Activated CD4-positive, alpha-beta T cell treated with anti-CD3 and anti-CD28 coated beads, Interleukin-2, amount 10 ng/mL, durations not matched to agents 24 days and 14 days (primary cell): ENCODE data around the gene TMSB4X. TPM values are rescaled to one million over a fixed set of nuclear protein-coding genes. Genes with fewer than 3 reads are reported as not detected.

Experiments
- DNase-seq: peaks from one replicate; pipeline ENCODE4 v3.0.0; 2022
- H3K27ac Mint-ChIP-seq: one replicate; pipeline ENCODE4 v1.8.0; 2022; ENCODE audit warnings: mild to moderate bottlenecking, mixed read lengths
- H3K27me3 Mint-ChIP-seq: one replicate; pipeline ENCODE4 v1.8.0; 2022; ENCODE audit warnings: mixed read lengths
- H3K36me3 Mint-ChIP-seq: one replicate; pipeline ENCODE4 v1.8.0; 2022; ENCODE audit warnings: low read depth, mild to moderate bottlenecking, mixed read lengths
- H3K4me1 Mint-ChIP-seq: one replicate; pipeline ENCODE4 v1.8.0; 2021; ENCODE audit warnings: mixed read lengths
- H3K4me3 Mint-ChIP-seq: one replicate; pipeline ENCODE4 v1.8.0; 2022; ENCODE audit warnings: mild to moderate bottlenecking, moderate library complexity, mixed read lengths
- H3K9me3 Mint-ChIP-seq: one replicate; pipeline ENCODE4 v1.8.0; 2021; ENCODE audit warnings: mixed read lengths
- intact Hi-C: fragments of 100-400 bp; cut with micrococcal nuclease; formaldehyde crosslinking; loops from one replicate; pipeline ENCODE4 v1.15.1; 2023
- total RNA-seq: library from RNA; stranded (reverse); gene quantifications from 2 replicates; pipeline ENCODE4 v1.2.3, GENCODE V29; 2022

Gene TMSB4X
- total RNA-seq, 1 donor from 2014 or later, result 5,263 TPM

DNA sequence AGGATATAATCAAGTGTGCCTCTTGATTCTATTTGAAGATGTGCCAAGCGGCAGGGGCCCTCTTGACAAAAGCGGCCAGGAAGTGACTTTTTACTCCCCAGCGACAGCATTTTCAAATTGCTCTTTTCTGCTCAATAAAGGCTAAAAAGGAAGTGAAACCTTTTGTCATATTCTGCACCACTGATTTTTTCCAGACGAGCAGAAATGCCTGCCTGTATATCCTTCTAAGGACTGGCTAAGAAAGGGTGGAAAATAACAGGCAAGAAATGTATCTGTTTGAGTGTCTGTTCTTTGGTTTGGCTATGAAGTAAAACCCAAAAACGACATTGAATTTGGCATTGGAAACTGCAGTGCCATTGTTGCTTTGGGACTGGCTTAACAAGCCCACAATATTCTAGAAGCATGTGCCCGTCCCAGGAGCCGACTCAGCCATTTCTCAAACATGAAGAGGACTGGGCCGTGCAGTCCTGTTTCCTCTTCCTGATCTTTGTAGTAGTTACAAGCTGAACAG, 25.4 kb downstream of the TMSB4X start:
- no peaks in the 10 kb centered on the region for H3K9me3 Mint-ChIP-seq
- H3K4me1 Mint-ChIP-seq, result peaks cover 55% of the 10 kb centered on the region
- H3K4me3 Mint-ChIP-seq, result peak overlapping the region; percentile 75
- intact Hi-C loops, result loop anchor here (1.0 to 5.0 kb wide), 4 partner anchors 76 to 487 kb away; no protein-coding TSS in a partner anchor
- no peaks in the 10 kb centered on the region for H3K27me3 Mint-ChIP-seq
- DNase-seq, result peak; percentile 78
- peak overlapping the region; percentile 95 for H3K27ac Mint-ChIP-seq
- no peaks in the 10 kb centered on the region for H3K36me3 Mint-ChIP-seq

DNA sequence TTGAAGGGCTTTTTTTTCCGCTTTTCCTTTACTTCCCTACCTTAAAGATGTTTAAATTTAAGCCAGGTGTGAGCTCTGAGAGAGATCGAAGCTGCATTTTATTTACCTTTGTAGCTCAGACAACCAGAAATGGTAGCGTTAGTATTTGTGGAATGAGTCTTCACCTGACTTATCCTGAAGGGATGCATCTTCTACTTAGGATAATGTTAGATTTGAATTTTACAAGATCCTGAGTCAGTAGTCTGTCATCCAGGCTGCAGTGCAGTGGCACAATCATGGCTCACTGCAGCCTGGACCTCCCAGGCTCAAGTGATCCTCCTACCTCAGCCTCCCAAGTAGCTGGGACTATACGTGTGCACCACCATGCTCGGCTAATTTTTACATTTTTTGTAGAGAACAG, 26.2 kb downstream of the TMSB4X start:
- Mint-ChIP-seq H3K4me3 (peak overlapping the region; percentile 60), H3K4me1 (peaks cover 56% of the 10 kb centered on the region)

DNA sequence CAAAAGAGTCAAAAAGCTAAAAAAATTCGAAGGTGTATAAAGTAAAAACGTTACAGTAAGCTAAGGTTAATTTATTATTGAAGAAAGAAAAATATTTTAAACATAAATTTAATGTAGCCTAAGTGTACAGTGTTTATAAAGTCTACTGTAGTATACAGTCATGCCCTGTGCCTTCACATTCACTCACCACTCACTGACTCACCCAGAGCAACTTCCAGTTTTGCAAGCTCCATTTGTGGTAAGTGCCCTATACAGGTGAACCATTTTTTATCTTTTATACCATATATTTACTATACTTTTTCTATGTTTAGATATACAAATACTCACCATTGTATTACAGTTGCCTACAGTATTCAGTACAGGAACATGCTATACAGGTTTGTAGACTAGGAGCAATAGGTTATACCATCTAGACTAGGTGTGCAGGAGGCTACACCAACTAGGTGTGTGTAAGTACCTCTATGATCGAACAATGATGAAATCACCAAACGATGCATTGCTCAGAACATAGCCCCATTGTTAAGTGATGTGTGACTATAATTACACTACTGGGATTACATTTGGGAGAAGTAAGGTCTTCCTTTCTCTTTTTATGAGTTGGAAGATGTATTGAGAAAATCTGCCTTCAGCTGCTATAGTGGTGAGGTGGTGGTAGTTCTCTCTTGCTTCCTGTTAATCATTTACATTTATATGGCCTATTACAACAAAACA, 27.2 kb downstream of the TMSB4X start:
- Mint-ChIP-seq H3K4me1 (peaks cover 52% of the 10 kb centered on the region), H3K27me3 (no peaks in the 10 kb centered on the region), H3K9me3 (no peaks in the 10 kb centered on the region), H3K27ac (peak overlapping the region; percentile 58), H3K4me3 (peak overlapping the region; percentile 44), H3K36me3 (no peaks in the 10 kb centered on the region)
- intact Hi-C loops, result loop anchor here (5.0 kb wide), 2 partner anchors 165 to 485 kb away; no protein-coding TSS in a partner anchor
- no peak for DNase-seq

More for the DNA sequence above, 26.2 kb downstream of the TMSB4X start:
- intact Hi-C loops, result loop anchor here (5.0 kb wide), 2 partner anchors 166 to 486 kb away; no protein-coding TSS in a partner anchor
- H3K9me3 Mint-ChIP-seq, result no peaks in the 10 kb centered on the region
- DNase-seq, result no peak
- H3K36me3 Mint-ChIP-seq, result no peaks in the 10 kb centered on the region
- H3K27me3 Mint-ChIP-seq, result no peaks in the 10 kb centered on the region
- peak overlapping the region; percentile 95 for H3K27ac Mint-ChIP-seq

DNA sequence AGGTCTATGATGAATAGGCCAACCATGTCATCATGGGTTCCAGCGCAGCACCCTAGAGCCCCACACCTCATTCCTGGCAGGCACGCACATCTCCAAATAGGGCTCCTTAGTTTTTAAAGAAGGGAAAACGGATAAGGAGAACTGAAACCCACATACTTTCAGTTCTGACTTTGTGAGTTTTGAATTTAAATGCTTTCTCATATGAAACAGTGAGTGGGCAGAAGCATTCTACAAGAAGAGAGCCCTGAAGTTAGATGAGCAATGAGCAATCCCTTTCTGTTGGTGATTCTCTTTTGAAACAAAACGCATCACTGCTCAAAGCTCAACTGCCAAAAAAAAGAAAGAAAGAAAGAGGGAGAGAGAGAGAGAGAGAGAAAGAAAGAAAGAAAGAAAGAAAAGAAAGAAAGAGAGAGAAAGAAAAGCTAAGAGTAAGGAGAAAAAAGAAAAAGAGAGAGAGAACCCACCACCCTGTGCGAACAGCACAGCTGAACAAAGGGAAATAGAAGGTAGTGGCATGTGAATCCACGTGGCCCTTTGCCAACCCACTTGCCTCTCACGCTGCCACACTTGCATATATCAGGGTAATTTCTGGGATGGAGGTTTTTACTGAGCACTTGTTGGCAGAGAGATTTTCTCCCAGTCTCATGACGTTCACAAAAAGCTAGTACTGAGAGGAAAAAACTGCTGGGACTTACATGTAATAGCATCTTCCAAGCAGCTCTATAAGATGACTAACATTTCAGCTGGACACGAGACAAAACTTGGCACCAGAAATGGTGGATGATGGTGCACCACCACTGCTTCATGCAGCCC, 31.0 kb downstream of the TMSB4X start:
- DNase-seq, result peak; percentile 66
- Mint-ChIP-seq H3K27ac (peak overlapping the region; percentile 100), H3K4me1 (peaks cover 50% of the 10 kb centered on the region), H3K27me3 (no peaks in the 10 kb centered on the region), H3K36me3 (no peaks in the 10 kb centered on the region), H3K9me3 (no peaks in the 10 kb centered on the region), H3K4me3 (peak overlapping the region; percentile 87)
- intact Hi-C loops, result loop anchor here (1.0 kb wide), 2 partner anchors 7 to 81 kb away; no protein-coding TSS in a partner anchor

DNA sequence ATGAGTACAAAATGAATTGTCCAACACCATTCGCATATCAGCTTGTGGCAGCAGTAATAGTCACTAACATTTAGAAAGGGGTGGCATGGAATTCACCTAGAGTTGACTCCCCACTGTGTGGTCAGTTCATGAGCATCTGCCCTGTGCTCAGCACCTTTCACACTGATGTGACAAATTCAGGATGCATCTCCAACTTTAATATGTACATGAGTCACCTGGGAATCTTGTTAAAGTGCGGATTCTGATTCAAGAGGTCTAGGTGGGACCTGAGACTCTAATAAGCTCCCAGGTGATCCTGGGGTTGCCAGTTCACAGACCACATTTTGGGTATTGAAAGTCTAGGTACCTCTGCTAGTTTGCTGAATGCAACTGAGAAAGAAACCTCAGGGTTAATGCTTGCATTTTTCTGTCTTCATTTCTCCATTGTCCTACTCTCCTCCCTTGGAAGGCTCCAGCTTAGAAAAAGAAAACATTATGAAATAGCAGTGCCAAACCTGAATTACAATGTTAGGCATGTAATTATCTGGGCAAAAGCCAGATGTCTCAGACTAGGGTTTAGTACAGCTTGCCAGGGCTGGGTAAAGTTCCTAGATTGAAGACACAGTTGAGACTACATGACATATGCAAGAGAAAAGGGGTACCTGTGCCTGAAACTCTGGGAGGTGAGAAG, 32.7 kb downstream of the TMSB4X start:
- intact Hi-C loops, result no loop called here
- Mint-ChIP-seq H3K27me3 (no peaks in the 10 kb centered on the region), H3K4me1 (peaks cover 47% of the 10 kb centered on the region), H3K27ac (peak overlapping the region; percentile 11), H3K9me3 (no peaks in the 10 kb centered on the region), H3K36me3 (no peaks in the 10 kb centered on the region), H3K4me3 (peak overlapping the region; percentile 5)
- no peak for DNase-seq

DNA sequence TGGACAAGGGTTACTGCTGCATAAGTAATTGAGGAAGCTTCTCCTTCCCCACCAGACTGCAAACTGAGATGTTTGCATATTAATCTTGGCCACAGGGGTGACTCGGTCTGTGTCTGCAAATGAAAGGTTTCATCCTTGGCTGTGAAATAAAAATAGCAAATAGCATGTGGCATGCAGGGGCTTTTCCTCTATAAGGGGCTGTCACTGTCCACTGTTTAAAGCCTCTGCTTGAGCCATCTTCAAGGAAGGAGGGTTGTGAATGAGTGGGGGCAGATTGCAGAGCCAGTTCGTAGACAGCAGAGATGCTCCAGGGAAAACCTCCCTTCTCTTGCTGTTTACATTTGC, 33.3 kb downstream of the TMSB4X start:
- H3K4me1 Mint-ChIP-seq, result peaks cover 48% of the 10 kb centered on the region
- H3K27ac Mint-ChIP-seq, result peak overlapping the region; percentile 69
- no peaks in the 10 kb centered on the region for H3K36me3 Mint-ChIP-seq
- intact Hi-C loops, result no loop called here
- no peak for DNase-seq
- H3K9me3 Mint-ChIP-seq, result no peaks in the 10 kb centered on the region
- H3K27me3 Mint-ChIP-seq, result no peaks in the 10 kb centered on the region
- no peak overlapping the region for H3K4me3 Mint-ChIP-seq

DNA sequence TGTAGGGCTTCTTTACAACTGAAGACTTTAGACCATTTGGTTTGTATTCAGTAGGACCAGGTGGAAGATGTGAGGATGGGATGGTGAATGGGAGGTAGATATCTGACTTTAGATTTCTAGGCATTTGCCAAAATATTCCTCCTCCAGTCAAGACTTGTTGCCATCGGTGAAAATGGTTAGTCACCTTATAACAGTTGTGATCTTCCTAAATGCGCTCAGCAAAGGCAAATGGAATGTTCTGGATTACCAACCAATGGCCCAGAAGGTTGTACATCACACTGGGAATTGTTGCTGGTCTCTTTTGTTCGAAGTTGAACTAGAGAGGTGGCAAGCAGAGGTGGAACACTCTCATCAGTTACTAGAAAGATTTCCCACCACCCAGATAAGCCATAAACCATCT, 33.9 kb downstream of the TMSB4X start:
- Mint-ChIP-seq H3K27me3 (no peaks in the 10 kb centered on the region), H3K27ac (no peak overlapping the region), H3K36me3 (no peaks in the 10 kb centered on the region), H3K4me3 (no peak overlapping the region), H3K4me1 (peaks cover 55% of the 10 kb centered on the region), H3K9me3 (no peaks in the 10 kb centered on the region)
- no peak for DNase-seq
- intact Hi-C loops, result no loop called here

DNA sequence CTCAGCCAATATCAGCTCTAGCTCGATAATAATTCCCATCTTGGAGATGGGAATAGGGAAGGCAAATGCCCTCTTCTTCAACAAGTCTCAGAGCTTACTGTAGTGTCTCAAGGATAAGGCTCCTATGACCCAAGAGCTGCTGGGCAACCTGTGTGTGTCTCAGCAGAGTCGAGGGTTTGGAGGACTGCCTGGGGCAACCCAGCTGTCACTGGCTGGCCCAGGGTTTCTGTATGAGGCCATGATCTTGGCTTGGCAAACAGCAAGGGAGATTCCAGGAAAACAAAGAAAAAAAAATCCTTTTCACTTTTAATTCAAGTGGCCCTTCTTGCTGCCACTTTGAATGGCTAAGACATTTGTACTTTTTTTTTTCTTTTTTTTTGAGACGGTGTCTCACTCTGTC, 34.4 kb downstream of the TMSB4X start:
- intact Hi-C loops, result no loop called here
- Mint-ChIP-seq H3K27me3 (no peaks in the 10 kb centered on the region), H3K4me1 (peaks cover 58% of the 10 kb centered on the region), H3K4me3 (no peak overlapping the region), H3K27ac (no peak overlapping the region), H3K9me3 (no peaks in the 10 kb centered on the region), H3K36me3 (no peaks in the 10 kb centered on the region)
- no peak for DNase-seq

DNA sequence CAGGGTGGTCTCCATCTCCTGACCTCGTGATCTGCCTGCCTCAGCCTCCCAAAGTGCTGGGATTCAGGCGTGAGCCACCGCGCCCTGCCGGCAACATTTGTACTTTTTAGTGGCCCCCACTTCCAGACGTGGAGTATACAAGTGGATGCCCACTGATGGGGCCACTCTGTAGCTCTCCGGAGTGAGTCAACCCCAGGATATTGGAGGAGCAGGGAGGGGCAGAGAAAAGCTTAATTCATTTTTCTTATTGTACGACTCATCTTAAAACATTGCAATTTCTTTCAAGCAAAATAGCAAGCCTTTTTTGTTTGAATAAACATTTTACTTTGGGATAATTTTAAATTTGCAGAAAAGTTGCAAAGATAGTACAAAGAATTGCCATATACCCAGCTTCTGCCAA, 34.9 kb downstream of the TMSB4X start:
- DNase-seq, result no peak
- intact Hi-C loops, result no loop called here
- no peaks in the 10 kb centered on the region for H3K9me3 Mint-ChIP-seq
- H3K4me3 Mint-ChIP-seq, result no peak overlapping the region
- no peaks in the 10 kb centered on the region for H3K27me3 Mint-ChIP-seq
- H3K4me1 Mint-ChIP-seq, result peaks cover 60% of the 10 kb centered on the region
- H3K27ac Mint-ChIP-seq, result no peak overlapping the region
- H3K36me3 Mint-ChIP-seq, result no peaks in the 10 kb centered on the region

DNA sequence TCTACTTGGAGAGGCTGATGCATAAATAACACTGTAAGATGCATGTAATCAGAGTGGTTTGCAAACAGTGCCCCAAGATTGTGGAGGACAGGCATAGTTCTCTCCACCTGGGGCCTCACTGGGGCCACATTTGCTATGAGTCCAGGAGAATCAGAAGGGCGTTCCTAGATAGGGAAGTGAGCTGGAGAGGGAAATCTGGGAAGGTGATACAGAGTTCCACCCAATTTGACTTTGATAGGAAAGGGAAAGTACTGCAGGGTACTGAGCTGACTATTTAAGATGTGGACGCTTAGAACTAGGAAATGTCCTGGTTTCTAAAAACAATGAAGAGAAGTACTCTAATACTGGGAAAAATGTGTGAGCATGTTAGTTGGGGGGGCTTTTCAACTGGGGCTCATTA, 35.6 kb downstream of the TMSB4X start:
- intact Hi-C loops, result no loop called here
- no peak for DNase-seq
- Mint-ChIP-seq H3K4me3 (no peak overlapping the region), H3K27me3 (no peaks in the 10 kb centered on the region), H3K4me1 (peaks cover 55% of the 10 kb centered on the region), H3K9me3 (no peaks in the 10 kb centered on the region), H3K27ac (no peak overlapping the region), H3K36me3 (no peaks in the 10 kb centered on the region)

DNA sequence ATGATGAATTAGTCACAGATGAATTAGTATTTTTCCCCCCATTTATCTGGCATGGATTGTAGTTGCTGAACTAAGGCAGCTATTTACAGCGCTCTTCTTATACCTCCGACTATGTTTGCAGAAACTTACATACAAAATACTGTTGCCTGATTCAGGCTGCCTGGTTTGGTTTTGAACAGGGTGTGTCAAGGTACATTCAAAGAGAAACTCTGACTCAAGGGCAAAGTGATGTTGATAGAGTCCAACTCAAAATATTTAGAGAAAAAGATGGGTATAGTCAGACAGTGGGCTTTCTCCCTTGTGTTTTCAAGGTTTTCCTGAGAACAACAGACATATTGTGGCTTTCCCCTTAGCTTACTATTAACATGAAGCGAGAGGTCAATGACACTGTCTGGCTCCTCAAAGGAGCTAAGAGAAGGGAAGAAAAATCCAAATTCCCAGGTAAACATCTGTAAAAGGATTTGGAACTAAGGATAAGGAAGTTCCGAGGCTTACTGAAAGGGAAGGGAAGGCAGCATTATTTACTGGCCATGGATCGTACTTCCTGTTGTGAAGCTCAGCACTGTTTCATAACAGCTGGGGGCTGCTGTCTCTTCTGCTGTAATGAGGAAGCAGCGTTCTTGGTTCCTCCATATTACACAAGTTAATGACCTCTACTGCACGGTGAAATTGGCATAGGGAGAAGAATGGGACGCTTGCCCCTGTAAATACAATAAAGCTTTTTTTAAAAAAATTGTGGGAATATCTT, 38.6 kb downstream of the TMSB4X start:
- no peaks in the 10 kb centered on the region for H3K27me3 Mint-ChIP-seq
- DNase-seq, result peak; percentile 69

DNA sequence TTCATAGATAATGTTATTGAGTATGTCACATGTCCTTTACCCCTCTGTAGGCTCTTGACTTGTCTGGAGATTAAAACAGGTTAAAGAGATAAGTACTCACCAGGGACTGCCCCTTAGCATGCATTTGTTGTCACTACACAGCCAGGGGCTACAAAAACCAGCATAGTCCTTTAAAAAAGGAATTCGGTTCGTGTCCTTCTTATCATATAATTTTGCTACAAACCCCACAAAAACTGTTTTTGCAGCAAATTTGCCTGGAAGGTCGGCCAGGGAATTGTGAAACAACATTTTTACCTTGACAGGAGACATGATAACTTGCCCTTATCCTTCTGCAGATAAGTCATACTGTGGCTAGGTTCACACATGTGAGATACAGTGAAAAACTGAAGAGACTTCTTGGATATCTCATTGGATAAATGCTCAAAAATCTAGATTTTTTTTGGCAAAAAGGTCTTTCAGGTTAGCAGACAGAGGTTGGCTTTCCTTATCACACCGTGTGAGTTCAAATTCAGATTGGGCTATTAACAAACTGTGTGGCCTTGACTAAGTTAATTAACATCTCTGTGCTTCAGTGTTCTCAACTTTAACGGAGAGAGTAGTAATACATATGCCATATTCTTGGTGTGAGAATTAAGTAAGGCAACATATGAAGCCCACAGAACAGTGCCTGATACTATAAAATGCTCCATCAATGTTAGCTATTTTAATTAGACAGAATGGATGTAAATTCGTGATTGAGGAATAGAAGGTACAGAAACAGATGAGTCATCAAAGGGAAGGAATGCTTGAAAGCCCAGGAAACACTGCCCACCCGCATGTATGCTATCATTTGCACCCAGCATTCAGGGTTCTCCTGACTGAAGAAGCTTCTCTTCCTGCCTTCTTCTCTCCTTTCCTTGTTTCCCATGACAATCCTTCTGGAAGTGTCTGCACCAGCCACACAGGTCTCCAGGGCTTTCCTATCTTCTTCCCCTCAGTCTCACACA, 39.5 kb downstream of the TMSB4X start:
- Mint-ChIP-seq H3K36me3 (no peaks in the 10 kb centered on the region), H3K27me3 (no peaks in the 10 kb centered on the region), H3K4me3 (peak overlapping the region; percentile 51), H3K27ac (peak overlapping the region; percentile 89), H3K4me1 (peaks cover 44% of the 10 kb centered on the region), H3K9me3 (no peaks in the 10 kb centered on the region)
- DNase-seq, result no peak
- intact Hi-C loops, result loop anchor here (1.0 kb wide), 1 partner anchor 37 kb away; no protein-coding TSS in a partner anchor

More for the DNA sequence above, 38.6 kb downstream of the TMSB4X start:
- Mint-ChIP-seq H3K4me1 (peaks cover 49% of the 10 kb centered on the region), H3K36me3 (no peaks in the 10 kb centered on the region), H3K27ac (peak overlapping the region; percentile 89), H3K4me3 (peak overlapping the region; percentile 51), H3K9me3 (no peaks in the 10 kb centered on the region)
- intact Hi-C loops, result loop anchor here (1.0 to 2.0 kb wide), 5 partner anchors 8 to 63 kb away; no protein-coding TSS in a partner anchor
